CD4-positive, alpha-beta T cell treated with Interleukin-17A for 4 hours (primary cell): Measurements from ENCODE around the gene LHX4.

Experiments
- DNase-seq: peaks from one replicate; pipeline ENCODE4 v3.0.0-alpha.2; 2020; ENCODE audit warnings: mixed read lengths

The LHX4 gene

DNA sequence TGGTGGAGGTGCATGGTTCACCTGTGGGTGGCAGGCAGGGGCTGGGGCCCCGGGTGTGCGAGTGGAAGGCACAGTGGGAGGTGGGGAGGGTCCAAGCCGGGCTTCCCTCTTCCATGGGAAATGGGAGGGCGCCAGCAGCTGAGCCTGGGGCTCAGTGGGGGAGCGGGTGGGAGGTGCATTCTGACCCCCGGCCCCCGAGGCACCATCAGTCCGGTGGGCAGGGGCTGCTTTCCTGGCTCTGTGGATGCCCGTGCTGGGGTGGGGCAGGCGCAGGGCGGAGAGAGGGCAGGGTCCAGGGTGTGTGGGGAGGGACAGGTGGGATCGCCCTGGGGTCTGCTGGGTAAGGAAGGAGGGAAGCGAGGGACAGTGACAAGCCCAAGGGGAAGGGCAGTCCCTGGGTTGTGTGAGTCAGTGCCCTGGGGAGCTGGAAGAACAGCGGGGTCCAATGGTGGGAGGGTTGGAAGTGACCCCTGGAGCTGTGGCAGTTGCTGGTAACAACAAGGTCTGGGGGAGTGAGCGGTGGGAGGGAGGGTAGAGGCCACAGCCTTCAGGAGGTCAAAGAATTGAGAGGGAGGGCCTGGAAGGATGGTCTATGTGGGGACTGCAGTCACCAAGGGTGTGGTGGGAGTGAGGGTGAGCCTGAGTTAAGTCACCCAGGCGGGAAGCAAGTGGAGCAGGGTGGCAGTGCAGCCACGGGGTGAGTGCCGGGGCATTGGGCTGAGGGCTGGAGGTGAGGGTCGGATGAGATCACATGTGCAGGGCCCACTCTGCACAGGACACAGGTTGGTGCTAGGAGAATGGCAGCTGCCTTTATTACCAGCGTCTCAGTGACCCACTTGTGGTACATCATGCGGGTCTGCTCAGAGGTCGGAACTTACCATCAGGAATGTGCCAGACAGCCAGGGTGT lies 29.6 kb downstream of the LHX4 start:
- no peak for DNase-seq

DNA sequence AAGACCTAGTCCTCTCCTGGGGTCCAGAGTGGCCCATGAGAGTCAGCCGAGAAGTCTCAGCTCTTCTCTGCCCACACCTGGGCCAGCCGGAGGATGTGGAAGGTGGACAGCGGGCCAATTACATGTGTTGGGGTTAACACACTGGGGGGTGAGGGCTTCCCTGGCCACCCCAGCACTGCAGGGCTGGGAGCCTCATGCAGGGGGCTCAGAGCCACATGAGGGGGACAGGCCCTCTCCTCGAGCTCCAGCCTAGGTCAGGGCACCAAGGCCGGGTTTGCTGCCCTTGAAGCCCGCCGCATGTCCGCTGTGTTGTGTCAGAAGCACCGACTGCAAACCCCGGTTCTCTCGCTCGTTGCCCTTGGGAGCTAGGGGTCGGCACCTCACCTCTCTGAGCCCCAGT lies 30.5 kb downstream of the LHX4 start:
- DNase-seq = no peak

DNA sequence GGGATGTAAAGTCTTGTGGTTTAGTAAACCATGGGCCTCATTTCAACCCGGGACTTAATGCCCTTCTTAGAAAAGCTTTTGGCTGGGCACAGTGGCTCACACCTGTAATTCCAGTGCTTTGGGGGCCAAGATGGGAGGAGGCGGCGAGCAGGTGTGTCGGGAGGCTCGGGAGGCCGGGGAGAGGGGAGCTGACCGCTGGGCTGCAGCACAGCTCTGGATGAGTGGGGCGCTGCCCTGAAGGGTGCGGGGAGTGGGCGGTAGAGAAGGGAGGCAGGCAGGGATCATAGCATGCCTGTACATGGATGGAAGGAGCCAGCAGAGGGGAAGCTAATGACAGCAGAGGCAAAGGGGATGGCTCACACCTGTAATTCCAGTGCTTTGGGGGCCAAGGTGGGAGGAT lies 31.0 kb downstream of the LHX4 start:
- no peak for DNase-seq

DNA sequence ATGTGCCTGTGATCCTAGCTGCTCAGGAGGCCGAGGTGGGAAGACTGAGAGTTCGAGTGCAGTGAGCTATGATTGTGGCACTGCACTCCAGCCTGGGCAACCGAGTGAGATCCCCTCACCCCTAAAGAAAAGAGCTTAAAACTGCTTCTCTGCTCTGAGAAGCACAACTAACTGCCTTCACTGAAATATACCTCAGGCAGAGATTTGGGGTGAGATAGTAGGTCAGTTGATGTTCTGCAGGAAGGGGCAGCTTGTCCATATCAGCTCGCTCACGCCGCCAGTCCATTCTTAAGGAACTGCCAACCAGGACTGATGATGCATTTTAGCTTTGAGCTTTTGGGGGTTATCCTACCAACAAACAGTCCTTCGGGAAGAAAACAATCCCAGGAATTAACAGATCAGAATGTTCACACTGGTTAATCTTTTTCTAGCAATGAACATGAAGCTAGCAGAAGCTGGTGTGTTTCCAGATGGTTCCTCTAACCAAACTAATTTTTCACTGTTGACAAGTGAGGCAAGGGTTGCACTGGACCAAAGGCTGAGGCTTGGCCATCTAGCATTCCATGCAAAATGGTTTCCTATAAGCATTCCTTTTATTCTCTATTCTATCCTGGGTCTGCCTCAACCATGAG lies 31.6 kb downstream of the LHX4 start:
- DNase-seq = no peak

DNA sequence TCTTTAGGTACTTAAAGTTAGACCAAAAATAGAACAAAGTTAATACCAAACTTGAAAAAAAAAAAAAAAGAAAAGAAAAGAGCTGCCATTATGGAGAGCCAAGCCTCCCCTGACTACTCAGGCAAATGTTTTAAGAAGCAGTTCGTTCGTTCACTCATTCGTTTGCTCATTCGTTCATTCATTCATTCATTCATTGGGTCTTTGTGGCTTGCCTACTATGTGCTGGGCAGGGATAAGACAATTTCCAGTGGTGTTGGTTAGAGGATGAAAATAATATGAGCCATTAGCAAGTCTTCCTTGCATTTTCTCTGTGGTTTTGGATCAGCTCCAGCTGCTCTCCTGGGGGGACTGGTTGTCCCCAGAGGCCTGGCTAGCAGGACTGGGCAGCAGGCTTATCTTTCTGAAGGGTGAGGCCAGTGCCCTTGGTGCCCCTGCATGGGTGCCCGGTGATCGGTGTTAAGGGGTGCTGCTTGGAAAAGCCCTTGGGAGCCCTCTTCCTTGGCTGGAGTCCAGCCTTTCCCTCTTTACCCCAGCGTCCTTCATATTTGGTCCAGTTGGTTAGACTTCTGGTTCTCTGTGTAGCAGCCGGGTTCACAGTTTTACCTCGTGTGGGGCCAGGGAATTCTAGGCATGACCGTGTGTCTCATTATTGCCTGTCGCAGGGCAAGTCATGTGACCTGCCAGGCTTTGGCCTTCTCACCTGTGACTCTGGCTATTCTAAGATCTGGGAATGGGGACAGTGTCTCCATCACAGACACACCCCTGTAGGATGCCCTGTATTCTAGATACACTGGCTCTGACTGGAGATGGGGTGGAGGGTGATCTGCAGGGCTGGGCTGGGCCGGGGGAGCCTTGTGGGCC lies 32.8 kb downstream of the LHX4 start:
- DNase-seq = no peak

DNA sequence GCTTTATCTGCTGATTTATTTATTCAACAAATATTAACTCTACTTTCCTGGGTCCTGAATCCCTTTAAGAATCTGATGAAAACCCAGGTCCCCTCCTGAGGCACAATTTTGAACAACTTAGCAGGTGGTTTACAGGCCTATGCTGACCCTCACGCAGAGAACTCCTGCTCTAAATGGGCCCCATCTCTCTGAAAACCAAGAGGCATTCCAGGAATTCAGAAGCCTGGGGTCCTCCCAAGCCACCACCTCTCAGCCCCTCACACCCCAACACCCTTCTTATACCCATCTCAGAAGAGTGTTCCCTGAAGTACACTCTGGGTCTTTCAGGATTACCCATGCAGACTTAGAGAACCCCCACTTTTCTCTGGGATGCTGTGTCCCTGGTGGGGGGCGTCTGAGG lies 34.5 kb downstream of the LHX4 start:
- DNase-seq = no peak

DNA sequence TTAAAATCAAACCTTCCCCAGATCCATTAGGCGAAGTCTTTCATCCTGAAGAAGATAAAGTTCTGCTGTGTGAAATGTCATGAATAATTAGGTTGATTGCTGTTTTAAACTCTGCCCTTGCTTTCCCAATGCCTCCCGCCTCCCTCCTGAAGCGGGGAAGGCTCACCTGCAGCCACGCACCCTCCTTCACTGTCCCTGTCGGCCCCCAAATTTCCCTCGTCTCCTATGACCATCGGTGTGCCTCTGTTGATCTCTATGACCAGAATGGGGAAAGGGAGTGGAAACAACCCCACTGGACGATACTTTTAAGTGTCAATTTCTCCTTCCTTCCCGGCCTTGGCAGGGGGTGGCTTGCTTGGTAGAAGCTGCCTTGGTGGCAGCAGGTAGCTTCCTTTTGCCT lies 35.1 kb downstream of the LHX4 start:
- DNase-seq = no peak

DNA sequence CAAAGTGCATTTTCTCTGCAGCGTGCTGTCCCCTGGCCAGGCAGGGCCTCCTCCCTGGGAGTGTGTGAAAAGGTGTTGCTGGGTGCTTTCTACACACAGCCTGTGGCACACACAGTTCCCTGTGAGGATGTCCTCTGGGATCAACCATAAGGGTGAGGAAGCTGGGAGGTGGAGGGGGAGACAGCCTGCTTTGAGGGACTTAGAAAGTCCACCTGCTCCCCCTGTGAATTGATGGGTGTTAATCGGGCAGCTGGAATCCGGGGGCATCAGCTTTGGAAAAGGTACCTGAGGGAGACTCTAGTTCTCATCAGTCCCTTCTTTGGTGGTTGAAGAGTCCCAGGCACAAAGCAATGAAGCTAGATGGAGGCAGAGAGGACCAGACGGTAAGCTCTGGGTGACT lies 35.8 kb downstream of the LHX4 start:
- DNase-seq = no peak

DNA sequence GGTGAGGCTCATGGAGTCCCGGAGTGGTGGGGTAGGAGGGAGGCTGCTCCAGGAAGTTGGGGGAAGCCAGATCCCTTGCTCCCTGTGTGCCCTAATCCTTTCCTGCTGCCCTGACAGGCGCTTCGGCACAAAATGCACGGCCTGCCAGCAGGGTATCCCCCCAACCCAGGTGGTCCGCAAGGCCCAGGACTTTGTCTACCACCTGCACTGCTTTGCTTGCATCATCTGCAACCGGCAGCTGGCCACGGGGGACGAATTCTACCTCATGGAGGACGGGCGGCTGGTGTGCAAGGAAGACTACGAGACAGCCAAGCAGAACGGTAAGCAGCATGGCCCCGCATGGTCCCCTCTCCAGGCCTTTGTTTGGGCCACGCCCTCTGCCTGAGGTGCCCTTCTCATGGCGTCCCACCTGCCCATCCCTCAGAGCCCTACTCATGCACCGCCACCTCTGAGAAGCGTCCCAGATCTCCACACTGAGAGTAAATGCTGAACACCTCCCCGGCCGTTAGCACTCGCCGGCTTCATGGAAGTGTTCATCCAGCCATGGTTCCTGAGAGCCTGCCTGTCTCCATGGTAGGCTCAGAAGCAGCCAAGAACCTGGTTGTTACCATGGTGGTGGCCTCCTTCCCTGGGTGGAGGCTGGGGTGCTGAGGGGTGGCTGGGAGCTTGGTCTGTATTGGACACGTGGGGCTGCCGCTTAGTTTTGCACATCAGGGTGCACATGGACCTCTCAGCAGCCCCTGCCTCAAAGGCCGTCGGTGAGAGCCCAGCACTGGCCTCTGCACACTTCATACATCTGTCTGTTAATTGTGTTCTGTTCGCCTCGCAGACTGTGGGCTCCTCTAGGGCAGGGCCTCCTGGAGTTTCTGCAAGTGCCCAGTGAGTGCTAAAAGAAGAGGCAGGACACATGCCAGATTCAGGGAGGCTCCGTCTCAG lies 36.5 kb downstream of the LHX4 start:
- DNase-seq = no peak

DNA sequence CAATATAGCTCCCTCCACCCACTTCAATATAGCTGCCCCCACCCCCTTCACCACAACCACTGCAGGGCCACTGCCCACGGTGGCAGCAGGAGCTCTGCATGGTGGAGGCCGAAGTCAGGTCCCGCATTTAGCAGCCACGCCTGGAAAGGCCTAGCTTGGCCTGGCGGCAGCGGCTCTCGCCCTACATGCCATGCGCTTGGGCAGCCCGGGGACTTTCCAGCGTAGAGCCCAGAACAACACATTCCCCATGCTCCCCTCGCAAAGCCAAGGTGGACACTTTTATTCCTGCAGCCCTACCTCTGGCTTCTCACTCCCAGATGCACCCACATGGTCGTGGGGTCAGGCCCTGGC lies 37.1 kb downstream of the LHX4 start:
- no peak for DNase-seq

DNA sequence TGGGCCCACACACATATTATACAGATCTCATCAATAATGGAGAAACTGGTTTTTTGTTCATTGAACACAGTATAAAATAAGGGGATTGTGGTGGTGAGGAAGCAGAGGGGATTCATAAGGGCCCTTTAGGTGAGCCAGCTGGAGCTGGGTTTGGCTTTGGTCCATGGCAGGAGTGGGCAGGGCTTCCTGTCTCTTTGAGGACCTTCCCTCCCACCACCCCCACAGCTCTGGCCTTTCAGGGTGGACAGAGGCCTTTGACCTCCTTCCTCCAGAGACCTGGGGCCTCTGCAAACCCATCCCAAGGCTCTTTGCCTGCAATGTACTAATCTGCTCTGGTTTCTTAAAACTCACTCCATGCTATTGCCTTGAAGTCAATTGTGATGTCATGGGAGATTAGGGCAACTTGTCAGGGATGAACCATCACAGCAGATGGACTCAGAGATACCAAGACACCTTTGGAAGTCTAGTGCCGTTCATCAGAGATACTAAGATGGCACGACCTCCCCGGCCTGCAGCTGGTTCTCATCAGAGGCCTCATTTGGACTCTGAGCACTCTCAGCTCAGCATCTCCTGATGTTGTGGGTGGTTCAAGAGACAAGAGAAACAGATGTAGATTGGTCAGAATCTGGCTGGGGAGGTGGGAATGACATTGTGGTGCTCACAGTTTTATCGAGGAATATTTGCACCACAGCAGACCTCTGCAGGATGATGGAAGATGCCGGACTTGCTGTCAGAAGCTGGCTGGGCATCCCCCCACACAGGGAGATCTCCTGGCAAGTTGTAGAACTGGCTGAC lies 37.9 kb downstream of the LHX4 start:
- DNase-seq = no peak

DNA sequence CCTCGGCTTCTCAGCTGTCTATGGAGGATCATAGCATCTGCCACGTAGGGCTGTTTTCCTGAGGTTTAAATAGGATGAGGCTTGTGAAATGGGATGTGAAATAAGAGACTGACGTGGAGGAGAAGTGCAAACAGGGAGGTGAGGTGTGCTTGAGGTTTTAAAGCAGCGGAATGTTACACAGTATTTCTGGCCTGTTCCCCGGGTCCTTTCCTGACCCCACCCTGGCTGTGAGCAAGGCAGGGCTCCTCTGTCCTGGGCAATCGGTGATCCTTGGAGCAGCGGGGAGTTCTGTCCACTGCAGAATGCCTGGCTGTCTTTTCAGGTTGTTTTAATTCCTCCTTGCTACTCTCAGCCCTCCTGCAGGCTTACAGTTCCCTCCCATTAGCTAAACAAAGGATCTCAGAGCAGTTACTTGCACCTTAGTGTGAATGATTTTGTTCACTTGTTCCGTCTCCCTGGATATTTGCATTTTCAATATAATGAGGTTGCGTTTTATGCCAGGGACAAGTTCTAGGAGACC lies 38.6 kb downstream of the LHX4 start:
- no peak for DNase-seq

DNA sequence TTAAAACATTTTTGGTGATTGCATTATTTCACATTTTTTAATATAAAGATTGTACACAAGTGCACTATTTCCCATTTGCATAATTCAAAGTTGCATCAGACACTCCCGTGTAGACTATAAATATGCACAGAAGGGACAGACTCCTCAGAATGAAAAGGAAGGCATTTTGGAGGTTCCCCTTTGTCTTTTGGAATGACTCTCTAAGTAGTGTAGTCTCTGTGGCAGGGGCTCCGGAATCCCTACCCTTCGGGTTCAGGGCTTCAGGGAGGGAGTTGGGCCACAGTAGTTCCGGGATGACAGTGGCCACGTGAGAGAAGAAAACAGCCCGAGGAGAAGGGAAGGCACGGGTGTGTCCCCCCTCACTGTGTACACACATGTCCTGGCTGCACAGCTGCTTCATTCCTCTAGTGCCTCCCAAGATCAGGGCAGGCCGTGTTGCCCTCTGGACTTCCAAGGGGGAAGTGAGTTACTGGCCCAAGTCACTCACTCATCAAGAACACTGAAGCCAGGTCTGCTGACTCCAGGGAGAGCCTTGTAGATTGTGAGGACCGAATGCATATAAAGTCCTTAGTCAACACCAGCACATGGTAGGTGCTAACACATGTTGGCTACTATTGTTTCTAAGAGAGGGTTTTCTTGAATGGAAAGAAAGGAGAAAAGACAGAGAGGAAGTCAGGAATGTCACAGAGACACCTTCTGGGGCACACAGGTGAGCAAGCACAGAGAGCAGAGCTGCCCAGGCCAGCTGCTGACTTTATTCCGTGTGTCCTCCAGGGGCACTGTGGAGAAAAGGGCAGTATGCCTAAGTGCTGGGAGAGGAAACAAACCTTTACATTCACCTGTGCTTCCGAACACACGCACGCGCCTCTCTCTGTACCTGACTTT lies 39.8 kb downstream of the LHX4 start:
- DNase-seq = no peak

DNA sequence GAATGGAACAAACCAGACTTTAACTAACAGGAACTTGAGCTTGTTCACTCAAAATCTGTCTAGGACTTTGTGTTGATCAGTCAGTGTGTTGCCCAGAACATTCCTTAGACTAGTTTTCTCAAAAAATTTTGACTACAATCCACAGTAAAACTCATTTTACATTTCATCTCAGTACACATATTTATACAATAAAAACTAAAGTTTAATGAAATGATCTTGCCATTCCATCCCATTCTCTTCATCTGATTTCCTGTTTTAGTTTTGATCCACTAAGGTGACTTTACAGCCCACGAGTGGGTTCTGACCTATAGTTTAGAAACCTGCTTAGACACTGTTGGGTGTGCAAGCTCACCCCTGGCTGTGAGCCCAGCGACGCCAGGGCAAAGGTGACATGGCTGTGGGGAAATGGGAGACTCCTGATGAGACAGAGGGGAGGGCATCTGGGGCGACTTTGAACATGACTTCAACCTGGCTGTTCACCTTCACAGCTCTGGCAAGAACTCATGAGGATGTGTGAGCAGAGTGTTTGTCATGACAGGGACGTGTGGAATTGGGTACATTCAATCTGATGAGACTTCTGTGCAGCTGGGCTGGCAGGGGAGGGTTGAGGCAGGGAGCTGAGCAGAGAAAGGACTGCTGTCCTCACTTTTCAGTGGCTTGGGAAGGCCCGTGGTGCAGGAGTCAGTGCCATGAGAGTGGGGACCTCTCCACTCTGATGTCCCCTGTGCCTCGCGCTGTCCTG lies 40.6 kb downstream of the LHX4 start:
- no peak for DNase-seq

DNA sequence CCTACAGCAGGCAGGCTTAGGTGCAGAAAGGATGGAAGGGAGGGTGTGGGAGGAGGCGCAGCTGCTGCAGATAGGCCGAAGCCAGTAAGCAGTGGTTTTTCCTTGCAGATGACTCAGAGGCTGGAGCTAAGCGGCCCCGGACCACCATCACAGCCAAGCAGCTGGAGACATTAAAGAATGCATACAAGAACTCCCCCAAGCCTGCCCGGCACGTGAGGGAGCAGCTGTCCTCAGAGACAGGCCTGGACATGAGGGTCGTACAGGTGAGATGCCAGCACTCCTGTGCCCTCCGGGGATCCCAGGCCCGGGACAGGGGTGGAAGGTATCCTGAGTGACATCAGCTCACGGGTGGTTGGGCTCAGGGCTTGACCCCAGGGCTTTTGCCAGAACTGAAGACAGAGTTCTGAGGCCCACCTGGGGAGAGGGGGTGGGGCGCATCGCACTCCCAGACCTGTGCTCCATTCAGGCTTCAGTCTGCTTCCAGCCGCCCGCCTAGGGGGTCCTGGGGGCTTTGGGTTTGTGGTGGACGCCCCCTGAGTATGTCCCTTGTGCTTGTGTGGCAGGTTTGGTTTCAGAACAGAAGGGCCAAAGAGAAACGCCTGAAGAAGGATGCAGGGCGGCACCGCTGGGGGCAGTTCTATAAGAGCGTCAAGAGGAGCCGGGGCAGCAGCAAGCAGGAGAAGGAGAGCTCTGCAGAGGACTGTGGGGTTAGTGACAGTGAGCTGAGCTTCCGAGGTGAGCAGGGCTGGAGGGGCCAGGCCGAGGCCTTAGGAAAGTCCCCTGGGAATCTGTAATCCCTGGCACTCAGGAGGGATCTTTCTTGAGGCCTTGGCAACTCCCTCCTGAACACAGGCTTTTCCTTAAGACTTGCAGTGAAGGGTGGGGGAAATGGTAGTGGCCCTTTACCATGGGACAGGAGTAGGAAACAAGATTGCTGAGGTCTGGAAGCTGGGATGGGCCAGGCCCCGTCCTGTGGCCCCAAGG lies 41.5 kb downstream of the LHX4 start:
- DNase-seq = no peak

DNA sequence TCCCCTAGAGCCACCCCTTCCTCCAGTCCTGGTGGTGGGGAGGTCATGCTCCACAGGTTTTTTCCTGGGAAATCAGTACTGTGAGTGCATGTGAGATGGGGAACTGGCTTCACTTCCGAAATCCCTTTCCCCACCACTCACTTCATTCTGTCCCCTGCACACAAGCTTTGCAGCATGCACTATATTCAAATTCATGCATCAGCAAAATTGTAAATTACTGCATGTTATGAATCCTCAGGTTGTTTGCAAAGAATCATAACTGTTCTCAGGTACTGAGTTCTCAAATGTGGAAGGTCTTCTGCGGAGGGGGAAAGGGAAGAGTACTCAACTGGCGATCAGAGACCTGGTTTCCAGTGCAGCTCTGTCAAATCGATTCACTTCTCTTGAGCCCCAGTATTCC lies 42.3 kb downstream of the LHX4 start:
- DNase-seq = no peak

DNA sequence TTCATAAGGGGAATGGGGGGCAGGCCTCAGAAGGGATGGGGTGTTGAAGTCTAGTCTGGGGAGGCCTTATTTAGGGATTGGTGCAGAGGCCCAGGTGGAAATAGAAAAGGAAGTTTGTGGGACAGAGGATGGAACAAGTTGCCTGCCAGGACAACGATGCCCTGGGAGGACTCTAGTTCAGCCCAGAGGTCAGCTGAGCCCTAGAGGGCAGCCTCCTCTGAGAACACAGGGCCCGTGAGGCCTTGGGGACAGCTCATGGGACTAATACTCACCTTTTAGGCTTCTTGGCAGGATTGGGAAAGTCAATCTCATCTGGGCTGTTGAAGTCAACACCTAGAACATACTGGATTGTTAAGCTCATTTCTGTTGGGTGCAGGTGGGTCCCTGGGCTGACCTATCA lies 43.0 kb downstream of the LHX4 start:
- DNase-seq = no peak

DNA sequence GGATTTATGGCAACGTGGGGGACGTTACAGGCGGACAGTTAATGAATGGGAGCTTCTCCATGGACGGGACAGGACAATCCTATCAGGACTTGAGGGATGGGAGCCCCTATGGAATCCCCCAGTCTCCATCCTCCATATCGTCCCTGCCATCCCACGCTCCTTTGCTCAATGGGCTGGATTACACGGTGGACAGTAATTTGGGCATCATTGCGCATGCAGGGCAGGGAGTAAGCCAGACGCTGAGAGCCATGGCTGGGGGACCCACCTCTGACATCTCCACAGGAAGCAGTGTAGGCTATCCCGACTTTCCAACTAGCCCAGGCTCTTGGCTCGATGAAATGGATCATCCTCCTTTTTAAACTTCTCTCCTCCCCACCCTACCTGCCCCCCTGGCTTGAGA lies 44.2 kb downstream of the LHX4 start:
- no peak for DNase-seq
